Measurements from ENCODE around the gene SNN.

SNN gene

DNA sequence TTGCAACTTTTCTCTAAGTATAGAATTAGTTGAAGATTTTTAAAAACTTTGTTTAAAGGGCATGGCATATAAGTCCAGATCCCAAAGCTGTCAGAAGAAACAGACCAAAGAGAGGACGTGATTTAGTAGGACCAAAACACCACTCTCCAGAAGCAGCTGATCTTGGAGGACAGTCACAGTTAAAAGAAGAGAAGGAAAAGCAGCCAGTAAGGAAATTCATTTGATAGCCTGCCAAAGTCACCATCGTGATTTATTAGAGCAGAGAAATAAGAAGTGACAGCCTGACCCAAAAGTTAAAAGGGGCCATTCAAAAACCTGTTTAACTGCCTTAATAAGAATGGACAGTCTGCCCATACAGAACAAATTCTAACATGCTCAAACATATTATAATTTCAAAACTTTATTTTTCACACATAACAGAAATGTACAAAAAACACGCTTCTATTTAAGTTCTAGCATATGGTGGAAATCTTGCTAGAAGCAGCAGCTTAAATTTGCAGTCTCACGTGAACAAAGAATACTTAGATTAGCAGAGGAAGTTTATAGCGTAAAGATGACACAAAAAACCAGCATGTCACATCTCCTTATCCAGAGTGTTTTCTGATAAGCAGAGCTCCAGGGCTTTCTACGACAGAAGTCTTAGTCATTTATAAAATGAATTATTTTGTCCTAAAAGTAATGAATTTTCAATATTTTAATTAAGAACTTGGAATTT lies 37.2 kb downstream of the SNN start:
- DNase-seq: no peak

DNA sequence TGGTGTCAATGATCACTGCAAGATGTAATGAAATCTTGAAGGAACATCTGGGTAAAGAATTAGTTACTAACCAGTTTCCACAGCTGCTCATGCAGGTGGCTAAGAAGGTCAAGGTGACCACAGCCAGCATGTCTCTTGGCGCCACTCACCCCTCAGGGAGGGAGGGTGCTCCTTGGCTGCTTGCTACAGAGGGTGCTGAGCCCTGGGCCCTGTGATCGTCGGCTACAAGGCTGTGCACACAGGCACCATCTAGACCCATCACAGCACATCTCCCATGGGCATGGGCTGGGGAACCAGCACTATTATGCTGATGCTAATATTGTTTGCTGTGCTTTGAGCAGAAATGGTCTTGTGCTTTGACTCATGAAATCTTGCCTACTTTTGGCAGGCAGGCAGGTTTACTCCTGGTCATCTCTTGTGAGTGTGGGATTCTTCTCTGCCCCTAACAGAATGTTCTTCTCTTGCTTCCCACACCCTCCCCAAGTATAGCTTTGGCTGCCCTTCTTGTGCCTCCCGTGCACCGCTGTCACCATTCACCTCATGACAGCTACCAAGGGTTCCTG lies 38.0 kb downstream of the SNN start:
- DNase-seq: no peak

GRCh38 chr16:11707679-11708197 lies 39.5 kb downstream of the SNN start:
- DNase-seq: no peak

DNA sequence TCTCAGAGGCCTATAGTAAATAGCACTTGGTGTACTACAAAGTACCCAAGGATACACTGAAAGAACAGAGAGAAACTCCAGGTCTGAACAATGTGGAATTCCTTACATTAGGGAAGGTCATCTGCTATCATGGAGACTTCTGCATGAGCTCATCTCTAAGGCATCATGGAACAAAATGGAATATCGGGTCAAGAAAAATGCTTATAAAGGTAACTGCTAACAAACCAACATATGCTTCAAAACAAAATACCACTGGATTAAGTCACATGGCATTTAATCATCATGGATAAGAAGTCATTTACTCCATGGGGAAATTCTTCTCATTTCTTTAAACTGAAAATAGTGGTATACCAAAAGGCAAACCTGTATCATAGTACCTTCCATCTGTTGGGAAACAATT lies 40.2 kb downstream of the SNN start:
- DNase-seq: no peak

DNA sequence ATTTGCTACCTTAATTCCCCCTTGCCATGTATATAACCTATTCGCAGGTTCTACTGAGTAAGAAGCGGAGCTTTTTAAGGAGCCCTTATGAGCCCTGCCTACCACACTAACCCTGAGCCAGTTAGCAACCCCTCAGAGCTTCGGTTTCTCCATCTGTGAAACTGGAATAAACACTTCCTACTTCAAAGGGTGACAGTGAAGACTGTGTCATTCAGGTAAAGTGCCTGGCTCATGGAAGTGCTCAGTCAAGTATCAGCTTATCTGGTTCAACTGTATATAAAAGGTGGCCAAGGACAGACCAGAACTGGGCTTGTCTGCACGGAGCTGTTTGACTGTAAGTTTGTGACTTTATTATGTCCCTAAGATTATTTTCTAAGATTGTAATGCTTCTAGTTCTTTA lies 43.4 kb downstream of the SNN start:
- DNase-seq: no peak

GRCh38 chr16:11712122-11712521 lies 43.9 kb downstream of the SNN start:
- DNase-seq: no peak

- DNase-seq: no peak
Measured at GRCh38 chr16:11715246-11715947, 47.1 kb downstream of the SNN start.

- DNase-seq: no peak
Measured at GRCh38 chr16:11716336-11716735, 48.1 kb downstream of the SNN start.

DNA sequence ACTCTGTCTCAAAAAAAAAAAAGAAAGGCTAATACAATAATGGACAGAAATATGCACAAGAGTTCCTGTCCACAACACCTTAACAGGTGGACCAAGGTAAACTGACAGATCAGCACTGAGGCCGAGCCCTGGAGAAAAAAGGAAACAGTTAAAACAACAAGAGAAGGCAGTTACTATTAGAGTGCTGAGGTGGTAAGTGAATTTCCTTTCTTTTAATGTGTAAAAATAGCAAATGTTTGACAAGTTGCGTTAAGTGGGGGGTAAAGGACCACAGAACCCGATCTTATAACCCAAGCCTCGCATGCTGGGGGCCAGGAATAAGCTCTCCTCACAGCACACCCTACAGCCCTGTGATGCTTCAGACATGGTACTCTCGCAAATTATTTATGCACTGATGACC lies 49.6 kb downstream of the SNN start:
- DNase-seq: no peak

- no peak for DNase-seq
Measured at GRCh38 chr16:11719171-11719570, 50.9 kb downstream of the SNN start.

DNA sequence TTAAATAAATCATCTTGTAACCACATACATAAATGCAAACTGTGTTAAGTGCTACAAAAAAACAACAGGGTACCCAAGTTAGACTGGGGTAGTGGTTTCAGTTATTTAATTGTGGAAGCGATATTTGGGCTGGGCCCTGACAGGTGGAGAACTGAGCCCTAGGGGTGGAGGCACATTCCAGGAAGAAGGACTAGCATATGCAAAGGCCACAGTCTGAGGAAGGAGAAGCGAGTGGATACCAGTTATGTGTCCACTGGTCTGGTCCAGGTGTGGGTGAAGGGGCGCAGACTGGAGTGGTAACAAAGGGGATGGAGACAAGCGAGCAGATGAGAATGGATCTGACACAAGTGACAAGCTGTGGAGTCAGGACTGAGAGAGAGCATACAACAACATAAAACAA lies 51.5 kb downstream of the SNN start:
- DNase-seq: no peak

DNA sequence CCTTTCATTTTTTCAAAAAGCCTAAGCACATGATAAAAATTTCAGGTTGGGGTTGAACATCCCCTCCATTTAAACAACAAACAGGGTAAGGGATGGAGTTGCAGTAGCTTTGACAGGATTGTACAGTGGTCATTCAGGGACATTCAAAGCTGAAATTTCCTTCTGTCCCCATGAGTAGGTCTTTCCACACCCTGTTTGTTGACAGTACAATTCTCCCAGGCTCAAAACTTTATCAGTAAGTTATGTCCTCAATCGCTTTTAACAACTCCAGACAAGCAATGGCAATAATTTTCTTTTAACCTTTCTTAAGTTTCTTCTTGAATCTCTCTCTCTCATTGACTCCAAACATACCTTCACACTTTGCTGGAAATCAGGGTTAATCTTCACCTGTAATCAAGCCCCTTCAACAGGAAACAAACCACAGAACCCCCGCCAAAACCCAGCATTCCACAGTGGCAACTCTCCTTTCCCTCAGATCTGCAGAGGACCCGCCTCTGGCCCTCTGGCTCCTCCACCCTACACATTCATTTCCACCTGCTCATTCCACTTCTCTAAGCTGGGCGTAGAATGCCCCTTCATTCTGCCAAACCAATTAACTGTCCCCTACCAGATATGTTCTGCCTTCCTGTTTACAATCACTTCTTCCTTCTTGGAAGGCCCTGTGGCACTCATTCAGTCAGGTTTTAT lies 53.7 kb downstream of the SNN start:
- DNase-seq: no peak

GRCh38 chr16:11722468-11722808 lies 54.2 kb downstream of the SNN start:
- DNase-seq: no peak

DNA sequence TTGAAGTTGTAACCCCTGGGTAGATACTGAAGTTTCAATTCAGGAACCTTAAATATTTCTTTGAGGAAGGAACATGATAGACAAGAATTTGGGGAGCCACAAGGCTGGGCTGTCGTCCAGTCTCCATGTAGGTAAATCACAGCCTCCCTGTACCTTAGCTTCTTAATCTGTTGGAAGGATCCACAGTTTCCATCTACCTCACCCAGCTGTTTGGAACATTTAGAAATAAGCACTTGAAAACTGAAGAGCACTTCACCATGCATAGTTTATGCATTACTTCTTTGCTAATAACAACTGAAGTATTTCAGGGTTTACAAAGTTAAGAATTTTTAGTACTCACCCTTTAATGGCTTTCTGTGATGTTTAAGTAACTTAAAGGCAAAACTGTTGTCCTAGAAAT lies 57.2 kb downstream of the SNN start:
- no peak for DNase-seq

- no peak for DNase-seq
Measured at GRCh38 chr16:11726008-11726407, 57.8 kb downstream of the SNN start.

- no peak for DNase-seq
Measured at GRCh38 chr16:11727796-11728543, 59.7 kb downstream of the SNN start.

All from CD4-positive, alpha-beta T cell treated with Interferon alpha-2 for 1 hour (primary cell).